Measurements from ENCODE around the gene MYO5A.

GRCh38 chr15:52515343-52515742 lies 13.3 kb downstream of the MYO5A start:
- TF ChIP-seq CTCF (IDR thresholded peaks at IDR 0.05 in 2 of 3, conservative IDR thresholded peaks at IDR 0.05 in 1 of 3; ENCODE audit: control insufficient read depth in 2 of 3, extremely low read depth in 1 of 3, insufficient read depth in 1 of 3, low read depth in 3 of 3, low read length in 3 of 3) = no peak
- TF ChIP-seq USF2 (IDR thresholded peaks at IDR 0.05; ENCODE audit: borderline replicate concordance, low read depth, low read length) = no peak
- TF ChIP-seq MEF2A (IDR thresholded peaks at IDR 0.05; ENCODE audit: insufficient read depth, low read depth, low read length) = no peak
- no peak for TF ChIP-seq CEBPB (IDR thresholded peaks at IDR 0.05; ENCODE audit: borderline replicate concordance in 1 of 2, low read depth in 2 of 2, low read length in 2 of 2)
